ENCODE data around the gene GLP2R.

Gene GLP2R

DNA sequence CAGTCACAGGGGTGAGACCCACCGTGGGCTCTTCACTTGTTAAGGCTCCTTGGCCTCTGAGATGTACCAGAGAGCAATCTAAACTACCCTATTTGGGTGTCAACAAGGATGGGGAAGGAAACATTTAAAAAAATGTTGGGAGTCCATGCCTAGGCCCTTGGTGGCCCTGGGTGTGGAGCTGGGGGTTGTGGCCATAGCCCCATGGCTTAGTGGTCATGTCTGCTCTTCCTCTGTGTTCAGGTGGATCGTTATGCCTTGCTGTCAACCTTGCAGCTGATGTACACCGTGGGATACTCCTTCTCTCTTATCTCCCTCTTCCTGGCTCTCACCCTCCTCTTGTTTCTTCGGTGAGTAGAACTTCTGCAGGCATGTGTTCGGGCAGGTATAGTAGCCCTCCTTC is 28.5 kb downstream of the GLP2R start:
- DNase-seq (ENCODE audit: low read depth in 2 of 2), result no peak

DNA sequence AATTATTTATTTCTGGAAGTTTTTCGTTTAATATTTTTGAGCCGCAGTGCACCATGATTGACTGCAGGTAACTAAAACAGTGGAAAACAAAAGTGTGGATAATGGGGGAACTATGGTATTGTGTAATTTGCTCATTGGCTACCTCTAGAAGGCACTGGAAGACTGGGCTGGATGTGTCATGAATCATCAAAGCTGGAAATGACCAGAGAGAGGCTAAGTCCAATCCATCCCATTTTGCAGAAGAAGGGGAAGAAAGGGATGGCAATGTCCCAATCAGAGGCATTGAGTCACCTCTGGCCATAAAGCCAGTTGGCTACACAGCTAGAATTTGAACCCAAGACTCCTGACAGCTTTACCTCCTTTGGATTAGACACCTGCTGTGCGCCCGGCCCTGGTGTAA is 29.3 kb downstream of the GLP2R start:
- no peak for DNase-seq (ENCODE audit: low read depth in 2 of 2)

DNA sequence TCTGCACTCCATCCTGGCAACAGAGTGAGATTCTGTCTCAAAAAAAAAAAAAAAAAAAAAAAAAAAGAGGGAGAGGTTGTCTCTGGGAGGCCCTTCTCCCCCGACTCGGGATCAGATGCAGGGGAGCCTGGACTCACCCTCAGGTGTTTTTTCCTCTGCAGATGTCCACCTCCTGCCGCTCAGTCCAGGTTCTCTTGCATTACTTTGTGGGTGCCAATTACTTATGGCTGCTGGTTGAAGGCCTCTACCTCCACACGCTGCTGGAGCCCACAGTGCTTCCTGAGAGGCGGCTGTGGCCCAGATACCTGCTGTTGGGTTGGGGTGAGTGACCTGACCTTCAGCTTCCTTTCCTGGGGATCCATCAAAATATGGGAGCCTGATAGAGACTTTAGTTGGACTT is 34.1 kb downstream of the GLP2R start:
- no peak for DNase-seq (ENCODE audit: low read depth in 2 of 2)

GRCh38 chr17:9860851-9861250 is 35.1 kb downstream of the GLP2R start:
- DNase-seq (ENCODE audit: low read depth in 2 of 2), result no peak

DNA sequence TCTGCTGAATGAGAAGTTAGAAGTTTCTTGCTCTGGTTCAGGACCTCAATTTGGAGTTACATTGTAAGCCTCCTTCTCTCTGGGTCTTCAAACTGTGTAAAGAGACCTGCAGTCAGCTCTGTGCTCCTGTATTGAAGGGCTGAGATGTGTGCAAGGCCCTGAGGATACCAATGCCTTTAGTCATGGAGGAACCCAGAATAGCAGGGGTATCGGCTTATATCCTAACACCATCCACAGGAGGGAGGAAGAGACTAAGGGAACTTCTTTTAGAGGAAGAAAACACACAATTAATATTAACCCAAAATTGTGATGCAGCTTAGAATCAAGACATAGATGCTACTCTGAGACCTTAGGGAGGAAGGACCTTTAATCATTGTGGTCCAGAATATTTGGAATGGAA is 36.5 kb downstream of the GLP2R start:
- no peak for DNase-seq (ENCODE audit: low read depth in 2 of 2)

DNA sequence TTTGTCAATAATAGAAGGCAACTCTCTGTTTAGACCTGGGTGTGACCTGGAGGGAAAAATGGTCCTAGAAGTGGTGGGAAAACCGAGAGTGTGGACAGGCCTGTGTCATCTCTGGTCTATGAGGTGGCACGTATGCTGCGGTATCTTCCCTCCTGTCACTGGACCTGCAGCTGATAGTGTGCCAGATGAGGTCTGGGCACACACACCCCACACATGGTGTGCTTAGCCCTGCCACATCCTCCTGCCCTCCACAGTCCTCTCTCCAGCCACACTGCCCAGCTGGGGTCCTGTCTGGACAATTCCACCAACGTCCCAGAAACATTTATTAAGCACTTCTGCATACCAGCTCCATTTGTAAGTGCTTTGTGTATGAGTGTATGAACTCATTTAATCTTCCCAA is 37.2 kb downstream of the GLP2R start:
- no peak for DNase-seq (ENCODE audit: low read depth in 2 of 2)

- DNase-seq (ENCODE audit: low read depth in 2 of 2), result no peak
Measured at GRCh38 chr17:9865586-9865985, 39.9 kb downstream of the GLP2R start.

- DNase-seq (ENCODE audit: low read depth in 2 of 2), result no peak
Measured at GRCh38 chr17:9868552-9868951, 42.8 kb downstream of the GLP2R start.

- DNase-seq (ENCODE audit: low read depth in 2 of 2), result no peak
Measured at GRCh38 chr17:9872852-9873251, 47.1 kb downstream of the GLP2R start.

DNA sequence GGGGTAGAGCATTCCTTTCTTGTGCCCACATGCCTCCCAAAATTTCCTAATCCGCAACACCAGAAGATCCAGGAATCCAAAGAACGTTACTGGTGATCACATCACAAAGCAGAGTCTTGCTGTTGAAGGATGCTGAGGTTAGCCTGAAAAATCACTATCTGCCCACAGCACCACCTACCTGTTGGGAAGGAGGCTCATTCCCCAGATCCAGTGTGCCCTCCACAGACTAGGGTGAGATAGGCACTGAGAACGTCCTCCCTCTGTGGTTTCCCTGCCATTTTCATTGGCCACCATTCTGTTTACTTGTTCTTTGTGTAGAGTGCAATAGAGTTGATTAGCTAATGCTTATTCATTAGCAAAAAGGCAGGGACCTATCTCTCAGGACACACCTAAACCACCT is 49.0 kb downstream of the GLP2R start:
- no peak for DNase-seq (ENCODE audit: low read depth in 2 of 2)

DNA sequence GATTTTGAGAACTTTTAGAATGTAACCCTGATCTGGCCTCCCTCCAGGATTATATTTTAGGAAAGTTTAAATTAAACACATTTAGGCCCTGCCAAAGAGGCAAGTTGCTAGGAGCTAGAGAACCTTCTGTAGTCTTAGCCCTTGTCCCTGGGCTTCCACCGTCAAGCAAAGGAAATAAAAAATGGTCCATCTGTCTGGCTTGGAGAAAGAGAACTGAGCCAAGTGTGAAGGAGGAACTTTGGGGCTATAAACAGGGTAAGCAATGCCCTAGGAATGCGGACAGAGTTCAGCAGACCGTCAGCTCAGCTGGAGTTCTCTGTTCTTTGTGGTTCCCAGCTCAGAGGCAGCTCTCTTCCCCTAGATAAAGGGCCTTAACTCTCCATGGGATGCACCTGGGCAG is 49.7 kb downstream of the GLP2R start:
- DNase-seq (ENCODE audit: low read depth in 2 of 2), result no peak

GRCh38 chr17:9878356-9878755 is 52.6 kb downstream of the GLP2R start:
- DNase-seq (ENCODE audit: low read depth in 2 of 2), result no peak

DNA sequence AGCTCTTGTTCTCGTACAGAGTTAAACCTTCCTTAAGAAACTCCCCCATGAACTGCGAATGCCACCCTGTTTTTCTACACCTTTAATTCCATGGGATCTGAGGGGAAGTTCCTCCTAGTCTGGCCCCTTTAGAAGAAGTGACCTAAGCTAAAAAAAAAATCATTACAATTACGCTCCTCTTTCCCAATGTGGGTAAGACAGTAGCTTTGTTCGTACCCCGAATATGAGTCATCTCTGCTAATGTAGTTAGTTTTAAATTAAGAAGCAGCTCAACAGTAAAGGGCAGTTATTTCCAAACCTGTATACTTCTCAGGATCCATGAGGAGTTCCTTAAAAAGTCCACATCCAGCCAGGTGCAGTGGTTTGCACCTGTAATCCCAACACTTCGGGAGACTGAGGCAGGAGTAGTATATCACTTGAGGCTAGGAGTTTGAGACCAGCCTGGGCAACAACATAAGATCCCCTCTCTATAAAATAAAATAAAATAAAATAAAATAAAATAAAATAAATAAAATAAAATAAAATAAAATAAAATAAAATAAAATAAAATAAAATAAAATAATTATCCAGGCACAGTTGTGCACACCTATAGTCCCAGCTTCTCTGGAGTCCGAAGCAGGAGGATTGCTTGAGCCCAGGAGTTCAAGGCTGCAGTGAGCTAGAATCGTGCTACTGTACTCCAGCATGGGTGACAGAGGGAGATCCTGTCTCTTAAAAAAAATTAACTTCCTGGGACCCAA is 53.2 kb downstream of the GLP2R start:
- no peak for DNase-seq (ENCODE audit: low read depth in 2 of 2)

DNA sequence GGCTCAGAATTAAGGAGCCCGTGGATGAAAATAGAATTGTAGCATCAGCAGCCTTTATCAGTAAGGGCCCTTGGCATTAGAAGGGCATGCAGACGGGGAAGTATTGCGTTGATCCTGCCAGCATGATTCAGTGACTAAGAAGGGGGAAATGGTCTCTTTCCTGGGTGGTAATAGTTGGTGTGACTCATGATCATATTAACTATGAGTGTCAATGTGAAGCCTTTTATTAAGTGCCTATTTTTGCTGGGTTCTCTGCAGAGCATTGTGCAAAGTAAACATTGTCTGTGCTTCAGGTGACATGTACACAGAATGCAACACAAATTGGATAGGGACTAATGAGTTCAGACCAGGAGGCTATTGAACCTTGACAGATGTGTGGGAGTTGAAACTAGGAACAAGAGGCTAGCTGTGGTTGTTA is 54.9 kb downstream of the GLP2R start:
- no peak for DNase-seq (ENCODE audit: low read depth in 2 of 2)

GRCh38 chr17:9883451-9883850 is 57.7 kb downstream of the GLP2R start:
- DNase-seq (ENCODE audit: low read depth in 2 of 2), result no peak

- no peak for DNase-seq (ENCODE audit: low read depth in 2 of 2)
Measured at GRCh38 chr17:9886141-9886930, 60.6 kb downstream of the GLP2R start.

GRCh38 chr17:9887508-9887907 is 61.8 kb downstream of the GLP2R start:
- no peak for DNase-seq (ENCODE audit: low read depth in 2 of 2)

DNA sequence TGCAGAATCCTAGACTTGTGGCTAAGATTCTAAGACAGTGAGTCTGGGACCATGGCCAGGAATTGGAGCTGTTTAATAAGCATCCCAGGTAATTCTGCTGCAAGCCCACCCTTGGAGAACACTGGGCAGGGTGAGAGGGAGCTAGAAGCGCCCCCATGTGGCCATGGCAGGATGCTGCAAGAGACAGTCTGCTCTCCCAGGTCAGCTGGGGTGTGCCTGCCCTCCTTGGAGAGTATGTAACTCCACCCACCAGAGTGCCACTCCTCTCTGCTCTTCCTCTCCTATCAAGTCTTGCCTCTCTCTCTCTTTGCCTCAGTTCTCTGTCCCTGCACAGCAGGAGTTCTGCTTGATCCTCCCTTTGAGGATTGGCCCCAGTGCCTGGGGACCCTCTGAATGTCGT is 64.4 kb downstream of the GLP2R start:
- no peak for DNase-seq (ENCODE audit: low read depth in 2 of 2)

GRCh38 chr17:9893411-9894012 is 67.8 kb downstream of the GLP2R start:
- DNase-seq (ENCODE audit: low read depth in 2 of 2), result no peak

DNA sequence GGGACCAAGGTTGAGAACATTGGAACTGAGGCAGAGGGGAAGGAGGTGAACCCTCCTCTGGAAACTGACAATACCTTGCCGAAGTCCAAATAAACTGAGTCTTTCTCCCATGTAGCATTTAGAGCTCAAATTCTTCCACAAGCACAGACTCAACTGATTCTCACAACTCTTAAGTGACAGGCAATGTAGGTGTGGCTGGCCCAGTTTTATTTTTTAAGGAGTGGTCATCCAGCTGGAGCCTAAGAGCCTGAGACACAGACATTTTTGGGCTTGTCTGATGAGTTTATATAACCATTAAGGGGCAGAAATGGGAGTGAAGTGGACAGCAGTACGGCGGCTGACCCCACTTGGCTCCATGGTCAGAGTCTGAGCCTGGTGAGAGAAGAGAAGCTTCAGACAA is 68.5 kb downstream of the GLP2R start:
- DNase-seq (ENCODE audit: low read depth in 2 of 2), result no peak

GRCh38 chr17:9895923-9896322 is 70.2 kb downstream of the GLP2R start:
- DNase-seq (ENCODE audit: low read depth in 2 of 2), result no peak

DNA sequence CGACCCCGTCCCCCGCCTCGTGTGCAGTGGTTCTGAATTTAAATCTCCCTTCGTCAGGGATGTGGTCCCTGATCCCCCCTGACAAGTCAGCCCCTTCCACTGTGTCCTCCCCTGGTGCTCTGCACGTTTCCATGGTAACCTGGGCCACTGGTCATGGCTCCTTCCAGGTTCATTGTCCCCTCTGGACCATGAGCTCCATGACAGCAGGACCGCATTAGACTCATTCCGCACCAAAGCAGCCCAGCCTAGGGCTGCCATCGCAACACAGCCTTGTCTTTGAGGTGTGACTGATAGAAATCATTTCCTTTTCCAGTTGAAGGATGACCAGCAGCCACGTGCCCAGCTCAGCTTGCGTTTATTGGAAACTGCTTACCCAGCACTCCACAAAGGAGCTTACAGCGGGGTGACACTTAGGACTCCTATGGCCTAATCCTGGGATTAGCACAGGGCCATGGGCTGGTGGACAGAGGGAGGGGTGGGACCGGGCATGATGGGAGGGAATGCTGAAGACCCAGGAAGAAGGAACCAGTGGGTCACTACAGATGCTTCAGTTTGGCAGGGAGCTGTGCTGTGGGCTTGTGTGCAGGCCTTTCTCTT is 71.7 kb downstream of the GLP2R start:
- no peak for DNase-seq (ENCODE audit: low read depth in 2 of 2)

DNA sequence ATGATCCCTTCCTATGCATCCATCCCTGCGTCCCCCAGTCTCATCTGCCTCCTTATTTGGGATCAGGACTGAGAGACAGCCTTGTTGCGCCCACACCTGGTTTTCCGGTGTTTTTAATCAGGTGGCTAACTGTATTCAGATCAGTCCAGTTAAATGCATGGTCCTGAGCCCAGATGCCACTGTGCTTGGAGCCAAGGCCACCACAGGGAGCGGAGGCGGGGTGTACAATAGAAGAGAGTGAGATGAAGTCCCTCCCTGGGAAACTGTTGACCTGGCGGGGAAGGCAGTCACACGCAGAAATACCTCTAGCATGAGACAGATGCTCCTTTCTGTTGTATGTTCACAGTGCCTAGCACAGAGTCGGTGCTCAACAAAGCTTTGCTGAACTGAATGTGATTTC is 73.1 kb downstream of the GLP2R start:
- DNase-seq (ENCODE audit: low read depth in 2 of 2), result no peak
